ENCODE measurements around the gene CDH23.

The CDH23 gene

DNA sequence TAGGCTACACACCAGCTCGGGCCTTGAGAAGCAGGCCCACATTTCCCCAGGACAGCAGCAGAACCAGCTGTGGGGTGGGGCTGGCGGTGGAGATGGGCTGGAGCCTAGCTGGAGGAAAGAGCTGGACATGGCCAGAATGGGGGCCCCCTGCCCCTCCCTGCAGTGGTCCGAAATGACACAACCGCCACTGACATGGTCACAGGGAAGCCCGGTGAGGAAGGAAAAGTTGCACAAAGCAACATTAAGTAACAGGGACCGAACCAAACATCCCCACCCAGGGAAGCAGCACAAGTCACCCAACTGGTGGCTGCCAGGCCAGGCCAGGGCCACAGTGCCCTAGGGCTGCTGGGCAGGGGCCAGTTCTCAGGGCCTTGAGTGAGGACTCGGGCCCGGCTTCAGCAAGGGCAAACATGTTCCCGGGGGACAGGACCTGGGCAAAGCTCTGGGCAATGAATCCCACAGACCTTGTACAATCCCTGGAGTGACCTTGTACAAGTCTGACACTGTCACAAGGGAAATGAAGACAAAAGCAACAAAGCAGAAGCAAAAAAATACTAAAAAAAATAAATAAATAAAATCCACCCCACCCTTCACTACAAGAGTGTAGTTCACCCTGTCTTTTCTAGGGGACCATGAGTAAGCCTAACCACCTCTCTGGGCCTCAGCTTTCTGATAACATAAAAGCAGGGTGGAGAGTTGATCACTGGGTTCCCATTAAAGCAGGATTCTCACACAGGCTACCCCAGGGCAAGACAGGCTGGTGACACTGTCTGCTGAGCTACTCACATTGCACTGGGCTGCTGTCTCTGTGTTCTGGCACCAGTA lies 421.3 kb downstream of the CDH23 start:
- DNase-seq (ENCODE audit: insufficient read length, low spot score): no peak
- FAIRE-seq: no peak

DNA sequence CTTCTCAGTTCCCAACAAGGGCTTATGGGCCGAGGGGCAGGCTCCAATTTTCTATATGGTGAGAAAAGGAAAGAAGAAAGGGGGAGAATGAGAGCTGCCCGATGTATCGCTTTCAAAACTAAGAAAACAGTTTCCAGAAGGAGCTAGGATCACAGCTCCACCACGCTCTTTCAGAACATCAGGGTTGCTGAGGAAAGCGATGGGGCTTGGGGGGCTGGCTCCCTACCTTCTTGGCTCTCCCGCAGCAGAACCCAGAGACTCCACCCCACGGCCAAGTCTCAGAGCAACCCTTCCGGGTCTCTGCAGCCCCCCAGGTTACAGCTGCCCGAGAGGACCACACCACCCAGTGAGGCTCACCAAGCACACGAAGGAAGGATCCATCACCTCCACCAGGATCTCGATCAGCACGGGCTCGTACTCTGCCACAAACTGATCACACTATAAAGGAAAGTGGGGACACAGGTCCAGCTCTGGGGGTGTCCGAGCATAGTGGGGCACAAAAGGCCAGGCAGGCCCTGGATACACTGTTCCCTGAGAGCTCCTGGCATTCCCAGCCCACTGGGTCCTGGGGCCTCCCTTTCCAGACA lies 422.0 kb downstream of the CDH23 start:
- FAIRE-seq (no peak), DNase-seq (ENCODE audit: insufficient read length, low spot score) (no peak)

DNA sequence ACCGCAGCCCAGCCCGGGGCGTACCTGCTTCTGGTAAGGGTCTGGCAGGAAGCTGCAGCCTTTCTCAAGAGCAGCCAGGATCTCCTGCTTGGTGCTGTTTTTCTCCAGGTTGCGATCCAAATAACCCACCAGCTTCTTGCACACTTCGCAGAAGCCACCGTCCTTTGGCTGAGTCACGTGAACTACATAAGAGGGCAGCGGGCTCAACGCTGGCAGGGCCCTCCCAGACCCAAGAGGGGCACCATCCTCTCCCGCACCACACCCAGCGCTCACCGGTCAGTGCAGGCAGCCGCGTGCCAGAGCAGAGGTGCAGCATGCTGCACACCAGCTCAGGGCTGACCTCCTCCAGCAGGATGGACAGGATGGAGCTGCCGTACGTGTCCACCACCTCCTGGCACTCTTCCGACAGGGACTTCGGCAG lies 422.7 kb downstream of the CDH23 start:
- FAIRE-seq (no peak), DNase-seq (ENCODE audit: insufficient read length, low spot score) (no peak)

DNA sequence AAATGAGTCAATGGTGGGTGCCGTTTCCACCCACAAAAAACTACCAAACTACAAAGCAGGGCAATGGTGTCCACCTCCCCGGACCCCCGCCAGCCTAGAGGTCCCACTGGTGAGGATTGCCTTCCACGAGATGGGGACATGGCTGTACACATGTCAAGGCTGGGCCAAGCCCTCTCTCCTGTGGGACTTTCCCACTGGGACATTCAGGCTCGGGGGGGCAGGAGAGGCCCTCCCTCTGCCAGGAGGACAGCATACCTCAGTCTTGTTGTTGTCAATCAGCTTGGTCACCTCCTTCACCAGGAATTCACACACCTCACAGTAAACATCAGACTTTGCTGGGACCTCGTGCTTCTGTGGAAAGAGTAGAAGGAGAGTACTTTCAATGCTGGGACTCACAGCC lies 423.3 kb downstream of the CDH23 start:
- DNase-seq (ENCODE audit: insufficient read length, low spot score): no peak
- no peak for FAIRE-seq

DNA sequence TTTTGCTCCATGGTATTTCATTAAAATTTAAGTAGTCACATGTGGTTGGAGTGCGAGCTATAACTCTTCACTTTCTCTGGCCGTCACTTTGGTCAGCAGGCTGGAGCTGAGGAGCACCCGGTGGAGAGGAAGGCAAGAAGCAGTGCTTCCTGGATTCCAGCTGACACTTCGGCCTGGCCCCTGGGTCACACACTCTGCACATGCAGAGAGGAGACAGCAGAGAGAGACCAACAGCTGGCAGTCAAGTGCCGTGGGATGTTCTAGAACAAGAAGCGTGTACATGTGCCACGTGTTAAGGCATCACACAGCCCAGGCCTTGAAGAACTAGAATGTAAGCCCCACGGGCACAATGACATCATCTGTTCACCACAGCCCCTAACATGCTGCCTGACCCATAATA lies 424.2 kb downstream of the CDH23 start:
- DNase-seq (ENCODE audit: insufficient read length, low spot score) (no peak), FAIRE-seq (no peak)

DNA sequence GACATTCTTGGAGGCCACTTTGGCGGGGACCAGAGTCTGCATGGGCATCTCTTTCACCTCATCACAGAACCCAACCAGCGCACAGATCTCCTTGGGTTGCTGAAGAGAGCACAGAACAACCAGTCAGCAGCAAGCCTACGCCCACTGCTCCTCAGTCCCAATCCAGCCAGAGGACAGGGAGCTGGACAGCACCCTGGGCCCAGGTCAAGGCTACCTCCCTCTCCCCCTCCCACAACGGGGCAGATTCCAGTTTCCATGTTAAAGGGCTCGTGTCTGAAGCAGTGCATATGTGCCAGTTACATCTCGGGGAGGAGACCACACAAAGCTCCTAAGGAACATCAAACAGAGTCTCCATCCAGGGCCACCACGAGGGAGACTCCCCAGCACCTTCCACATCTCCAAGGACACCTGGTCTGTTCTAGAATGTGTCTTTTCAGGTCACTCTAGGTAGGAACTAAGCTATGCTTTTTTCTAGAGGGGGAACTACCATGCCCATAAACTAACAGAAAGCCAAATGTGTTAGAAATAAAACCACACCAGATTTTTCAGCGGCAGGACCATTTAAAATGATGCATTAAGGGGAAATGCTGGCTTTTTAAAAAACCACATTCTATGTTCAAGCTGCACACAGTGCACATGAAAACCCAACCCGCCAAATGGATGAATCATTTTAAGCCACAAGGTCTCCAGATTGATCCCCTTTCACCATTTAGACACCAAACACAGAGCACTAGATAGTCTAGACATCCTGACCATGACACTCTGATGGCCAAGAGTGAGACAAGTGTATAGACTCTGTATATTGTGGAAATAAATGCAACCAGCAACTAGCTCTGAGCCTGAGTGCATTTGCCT lies 425.4 kb downstream of the CDH23 start:
- no peak for FAIRE-seq
- no peak for DNase-seq (ENCODE audit: insufficient read length, low spot score)

DNA sequence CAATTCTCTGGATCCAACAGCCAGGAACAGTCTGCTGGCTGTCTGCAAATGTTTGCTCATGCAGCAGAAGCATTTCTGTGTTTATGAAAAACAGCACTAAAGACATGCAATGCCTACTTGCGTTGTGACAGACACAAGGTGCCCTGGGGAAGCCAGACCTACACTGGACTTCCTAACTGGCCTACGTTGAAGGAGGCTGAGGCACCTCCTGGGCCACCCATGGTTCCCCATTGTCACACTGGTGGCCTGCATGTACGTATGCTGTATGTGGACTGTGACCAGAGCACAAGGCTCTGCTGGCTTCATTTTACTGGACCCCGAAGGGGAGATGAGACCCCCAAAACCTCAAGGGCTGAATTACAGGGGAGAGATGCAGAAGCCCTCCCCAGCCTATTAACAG lies 426.6 kb downstream of the CDH23 start:
- FAIRE-seq: no peak
- no peak for DNase-seq (ENCODE audit: insufficient read length, low spot score)

DNA sequence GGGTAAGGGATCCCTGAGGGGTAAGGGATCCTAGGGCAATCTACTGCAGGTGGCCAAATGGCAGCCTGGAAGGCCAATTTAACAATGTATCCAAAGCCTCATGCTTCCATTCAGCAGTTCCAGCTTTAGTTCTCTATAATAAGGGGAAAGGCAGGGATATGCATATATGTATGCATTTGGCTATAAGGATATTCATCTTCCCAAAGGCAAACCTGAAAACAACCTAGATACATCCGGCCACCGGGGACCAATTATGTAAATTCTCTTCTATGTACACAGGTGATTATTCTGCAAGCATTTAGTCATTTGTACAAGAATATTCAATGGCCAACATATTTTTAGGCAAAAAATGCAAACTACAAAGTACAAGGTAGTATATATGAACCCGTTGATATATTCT lies 427.6 kb downstream of the CDH23 start:
- DNase-seq (ENCODE audit: insufficient read length, low spot score): no peak
- no peak for FAIRE-seq

DNA sequence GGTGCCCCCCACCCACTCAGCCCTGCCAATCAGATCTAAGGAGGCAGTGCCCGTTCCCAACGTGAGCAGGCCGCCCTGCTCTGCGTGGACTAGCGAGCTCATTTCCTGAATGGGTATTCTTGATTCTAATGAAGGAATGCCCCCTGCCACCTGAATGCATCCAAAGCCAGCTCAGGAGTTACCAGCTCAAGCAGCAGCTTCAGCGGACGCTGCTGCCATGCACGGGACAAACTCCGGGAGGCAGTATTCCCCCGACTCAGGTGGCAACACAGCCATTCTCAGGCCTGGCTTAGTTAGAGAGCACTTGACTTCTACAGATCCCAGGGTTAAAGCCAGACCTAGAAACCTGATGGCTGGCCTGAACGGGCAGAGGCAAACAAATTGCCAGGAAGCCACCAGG lies 428.5 kb downstream of the CDH23 start:
- FAIRE-seq: no peak
- DNase-seq (ENCODE audit: insufficient read length, low spot score): no peak

DNA sequence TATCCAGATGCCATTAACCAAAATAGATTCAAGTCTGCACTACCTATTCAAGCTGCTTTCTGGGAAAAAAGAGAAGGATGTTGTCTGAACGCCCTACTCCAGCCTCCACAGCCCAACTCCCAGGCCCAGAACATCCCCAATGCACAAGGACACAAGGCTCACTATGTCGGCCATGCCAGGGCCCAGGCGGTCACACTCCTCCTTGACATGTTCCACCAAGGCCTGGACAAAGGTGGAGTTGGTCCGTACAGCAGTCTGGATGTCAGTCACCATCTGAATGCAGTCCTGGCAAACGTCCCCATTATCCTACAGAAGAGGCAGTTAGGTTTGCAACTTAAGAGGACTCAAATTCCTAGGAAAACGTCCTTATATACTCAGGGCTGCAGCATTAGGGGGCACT lies 431.1 kb downstream of the CDH23 start:
- no peak for FAIRE-seq
- DNase-seq (ENCODE audit: insufficient read length, low spot score): no peak

DNA sequence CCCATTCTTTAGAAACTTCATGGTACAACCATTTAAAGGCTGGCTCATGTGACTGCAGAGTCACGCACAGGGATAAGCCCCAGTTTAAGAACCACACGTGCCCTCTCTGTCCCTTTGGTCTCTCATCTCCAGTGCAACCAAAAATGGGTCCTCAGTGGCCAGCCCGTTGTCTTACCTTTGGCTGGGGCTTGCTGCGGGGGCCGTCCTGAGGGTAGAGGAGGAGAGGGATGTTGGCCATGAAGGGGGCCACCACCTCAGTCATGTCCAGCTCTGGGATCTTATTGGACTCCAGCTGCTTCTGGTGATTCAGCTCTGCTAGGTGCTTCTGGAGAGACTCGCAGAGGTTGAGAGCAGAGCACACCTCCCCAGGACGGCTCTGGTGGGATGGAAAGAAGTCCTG lies 432.0 kb downstream of the CDH23 start:
- FAIRE-seq (no peak), DNase-seq (ENCODE audit: insufficient read length, low spot score) (no peak)

DNA sequence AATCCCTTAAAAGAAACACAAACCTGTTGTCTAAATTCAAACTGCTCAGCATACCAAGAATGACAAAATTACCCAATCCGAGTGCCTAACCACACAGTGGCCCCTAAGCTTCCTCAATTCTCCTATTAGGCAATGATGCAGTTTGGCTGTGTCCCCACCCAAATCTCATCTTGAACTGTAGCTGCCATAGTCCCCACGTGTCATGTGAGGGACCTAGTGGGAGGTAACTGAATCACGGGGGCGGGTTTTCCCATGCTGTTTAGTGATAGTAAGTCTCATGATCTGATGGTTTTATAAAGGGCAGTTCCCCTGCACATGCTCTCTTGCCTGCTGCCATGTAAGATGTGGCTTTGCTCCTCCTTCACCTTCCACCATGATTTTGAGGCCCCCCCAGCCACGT lies 432.5 kb downstream of the CDH23 start:
- DNase-seq (ENCODE audit: insufficient read length, low spot score) (no peak), FAIRE-seq (no peak)

DNA sequence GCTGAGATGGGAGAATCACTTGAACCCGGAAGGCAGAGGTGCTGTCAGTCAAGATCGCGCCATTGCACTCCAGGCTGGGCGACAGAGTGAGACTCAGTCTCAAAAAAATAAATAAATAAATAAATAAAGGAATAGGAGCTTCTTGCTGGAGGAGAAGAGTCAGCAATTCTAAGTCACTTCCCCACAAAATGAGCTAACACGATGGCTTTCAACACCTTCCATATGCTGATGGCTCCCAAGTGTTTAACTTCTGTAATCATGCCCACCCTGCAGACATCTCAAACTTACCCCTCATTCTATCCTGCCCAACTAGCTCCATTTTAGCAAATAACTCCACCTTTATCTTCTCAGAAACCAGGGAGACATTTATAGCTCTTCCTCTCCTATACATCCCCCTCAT lies 433.2 kb downstream of the CDH23 start:
- FAIRE-seq: no peak
- DNase-seq (ENCODE audit: insufficient read length, low spot score): no peak

DNA sequence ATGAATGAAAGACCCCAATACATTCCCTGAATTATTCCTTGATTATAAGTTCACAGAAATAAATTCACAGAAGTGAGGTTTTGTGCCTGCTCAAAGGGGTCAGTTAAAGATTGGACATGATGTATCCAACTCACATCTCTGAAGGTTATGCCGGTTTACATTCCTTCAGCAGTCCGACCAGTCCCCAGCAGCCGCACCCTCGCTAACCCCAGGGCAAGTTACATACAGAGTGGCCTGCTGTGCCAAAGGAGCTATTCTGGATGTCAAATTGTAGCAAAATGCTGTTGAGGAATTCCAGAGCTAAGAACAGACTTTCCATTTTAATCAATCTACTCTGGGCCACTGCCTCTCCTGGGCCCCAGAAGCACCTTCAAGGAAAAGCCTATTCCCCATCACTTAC lies 434.0 kb downstream of the CDH23 start:
- DNase-seq (ENCODE audit: insufficient read length, low spot score) (no peak), FAIRE-seq (no peak)

DNA sequence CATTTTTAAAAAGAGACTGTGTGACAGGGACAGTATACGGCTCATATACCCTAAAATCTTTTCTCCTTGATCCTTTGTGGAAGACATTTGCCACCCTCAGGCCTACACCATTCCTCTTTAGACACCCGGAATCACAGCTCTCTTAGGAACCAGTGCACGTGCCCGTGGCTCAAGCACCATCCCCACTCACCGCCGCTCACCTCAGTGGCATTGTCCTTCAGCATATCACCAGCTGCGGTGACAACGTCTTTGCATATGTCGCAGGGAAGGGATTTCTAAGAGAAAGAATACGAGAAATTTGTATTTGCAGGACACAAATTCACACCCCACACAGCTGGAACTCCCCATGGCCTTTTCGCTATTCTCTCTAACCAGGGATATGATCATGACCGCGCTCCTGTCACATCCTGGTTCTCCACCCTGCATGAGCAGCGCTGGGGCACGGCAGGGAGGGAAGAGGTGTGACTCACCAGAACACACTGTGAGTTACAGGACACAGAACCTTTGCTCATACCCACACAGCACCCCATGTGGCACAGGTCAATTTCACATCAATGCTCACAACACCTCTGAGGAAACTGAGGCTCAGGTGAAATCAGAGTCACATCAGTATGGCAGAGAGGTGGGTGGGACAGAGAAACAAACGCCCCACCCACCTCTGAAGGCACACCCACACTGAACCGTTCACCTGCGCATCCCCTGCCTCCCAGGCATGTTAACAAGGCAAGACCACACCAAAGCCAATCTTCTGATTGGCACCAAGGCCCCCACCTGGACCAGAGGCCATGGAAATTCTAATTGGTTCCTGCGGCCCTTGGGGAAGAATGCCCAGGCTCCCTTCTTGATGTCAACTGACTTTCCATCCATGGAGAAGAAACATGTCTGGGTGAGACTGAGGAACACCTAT lies 435.2 kb downstream of the CDH23 start:
- DNase-seq (ENCODE audit: insufficient read length, low spot score): no peak
- no peak for FAIRE-seq

DNA sequence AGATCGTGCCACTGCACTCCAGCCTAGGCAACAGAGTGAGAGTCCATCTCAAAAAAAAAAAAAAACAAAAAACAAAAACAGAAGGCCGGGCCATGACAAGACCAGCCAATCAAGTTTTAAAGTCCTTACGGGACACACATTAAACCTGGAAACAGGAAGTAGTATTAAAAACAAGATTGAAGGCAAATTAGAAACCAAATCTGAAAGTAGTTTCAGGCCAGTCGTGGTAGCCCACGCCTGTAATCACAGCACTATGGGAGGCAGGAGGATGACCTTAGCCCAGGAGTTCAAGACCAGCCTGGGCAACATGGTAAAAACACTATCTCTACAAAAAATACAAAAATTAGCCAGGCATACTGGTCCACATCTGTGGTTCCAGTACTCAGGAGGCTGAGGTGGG lies 436.2 kb downstream of the CDH23 start:
- peak; percentile 60 for DNase-seq (ENCODE audit: insufficient read length, low spot score)
- peak; percentile 71 for FAIRE-seq

DNA sequence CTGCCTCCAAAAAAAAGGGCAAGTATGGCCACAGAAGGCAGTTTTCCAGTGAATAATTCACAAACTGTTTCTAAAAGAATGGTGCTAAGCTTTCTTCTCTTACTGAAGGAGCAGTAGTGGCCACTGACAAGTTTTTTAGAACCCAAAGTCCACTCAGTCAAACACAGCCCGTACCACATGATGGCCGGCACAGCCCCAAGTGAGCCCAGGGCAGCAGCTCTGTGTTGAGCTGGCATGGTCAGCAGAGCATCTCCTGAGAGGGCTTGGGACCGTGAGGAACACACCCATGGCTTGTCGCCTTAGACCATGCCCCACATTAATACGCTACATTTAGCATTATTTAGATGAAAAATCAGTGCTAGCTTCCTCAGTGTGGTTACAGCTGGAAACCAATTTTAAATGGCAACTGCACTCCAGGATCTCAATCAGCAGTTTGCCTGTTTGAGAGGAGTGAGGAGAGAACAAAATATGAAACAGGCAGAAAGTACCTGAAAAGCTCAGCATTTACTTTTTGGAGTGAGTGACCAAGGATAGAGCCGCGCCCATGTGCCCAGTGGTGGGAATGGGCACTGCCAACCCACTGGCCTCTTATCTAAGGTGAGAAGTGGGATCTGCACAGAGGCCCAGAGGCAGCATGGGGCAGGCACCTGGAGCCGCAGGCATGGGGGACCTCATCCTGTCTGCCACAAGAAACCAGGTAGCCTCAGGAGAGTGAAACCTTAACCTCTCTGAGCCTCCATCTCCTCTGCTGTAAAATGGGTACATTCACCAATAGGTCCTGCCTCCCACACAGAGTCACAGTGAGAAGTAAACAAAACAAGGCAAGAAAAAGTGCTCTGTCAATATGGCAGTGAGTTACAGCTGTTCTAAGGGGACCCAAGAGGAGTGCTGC lies 437.0 kb downstream of the CDH23 start:
- FAIRE-seq (no peak), DNase-seq (ENCODE audit: insufficient read length, low spot score) (no peak)

DNA sequence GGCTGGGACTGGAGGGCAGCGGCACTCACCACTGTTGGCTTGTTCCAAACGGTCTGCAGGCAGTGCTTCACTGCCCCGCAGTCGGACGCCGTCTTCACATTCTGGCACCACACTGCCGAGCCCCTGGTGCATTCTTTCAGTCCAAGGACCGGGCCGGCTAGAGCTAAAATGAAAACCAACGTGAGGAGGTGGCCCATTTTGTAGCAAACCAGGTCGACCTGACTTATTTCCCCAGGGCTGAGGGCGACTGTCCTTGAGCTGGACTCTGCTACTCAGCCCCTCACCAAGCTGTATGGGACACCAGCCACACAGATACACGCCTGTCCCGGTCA lies 437.6 kb downstream of the CDH23 start:
- DNase-seq (ENCODE audit: insufficient read length, low spot score) (no peak), FAIRE-seq (no peak)

DNA sequence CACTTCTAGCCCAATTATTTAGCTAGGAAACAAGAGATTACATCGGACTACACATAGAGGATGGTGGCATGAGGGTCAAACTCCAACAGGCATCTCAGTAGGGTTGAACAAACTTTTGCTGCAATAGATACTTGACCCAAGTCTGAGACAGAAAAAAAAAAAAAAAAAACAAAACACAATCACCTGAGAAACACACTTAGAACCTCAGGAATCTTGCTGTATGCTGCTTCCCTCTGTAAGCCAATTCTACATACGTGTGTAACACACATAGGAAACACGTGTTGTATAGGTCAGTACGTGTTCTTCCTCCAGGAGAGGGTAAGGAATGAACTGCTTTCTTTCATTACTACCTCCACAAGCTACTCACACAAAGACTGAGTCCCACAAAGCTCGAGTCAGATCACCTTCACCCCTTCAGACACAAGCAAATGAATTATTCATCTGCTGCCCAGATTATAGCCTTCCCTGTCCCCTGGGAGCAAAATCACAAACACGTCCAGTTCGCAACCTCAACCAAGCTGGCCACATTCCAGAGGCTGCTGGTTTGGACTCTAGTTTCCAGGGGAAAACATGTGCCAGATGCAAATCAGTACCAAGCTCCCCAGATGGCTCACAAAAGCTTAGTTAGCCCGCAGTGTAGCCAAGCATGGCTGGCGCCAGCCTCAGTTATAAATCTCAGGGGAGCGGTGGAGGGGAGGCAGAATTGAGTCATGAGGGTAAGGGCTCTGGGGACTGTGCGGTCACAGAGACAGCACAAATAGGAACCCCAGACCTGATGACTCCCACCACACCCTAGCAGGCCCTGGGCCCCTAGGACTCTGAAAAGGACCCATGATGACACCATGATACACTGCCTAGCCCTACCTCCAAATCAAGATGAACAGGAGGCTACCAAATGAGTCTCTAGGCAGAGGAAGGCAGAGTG lies 439.2 kb downstream of the CDH23 start:
- FAIRE-seq (peak; percentile 96), DNase-seq (ENCODE audit: insufficient read length, low spot score) (peak; percentile 75)
